ENCODE measurements around the gene RTL10. TPM values are rescaled to one million over a fixed set of nuclear protein-coding genes. Genes with fewer than 3 reads are reported as not detected.

The RTL10 gene
- total and polyA plus RNA-seq, 2 donors (not counting 1 experiment from before 2014, with no cell fraction given), result 6.4 to 15.2 TPM

GRCh38 chr22:19903031-19903430 is 48.4 kb upstream of the RTL10 start:
- ATAC-seq (ENCODE audit: low read depth), result no peak
- CTCF ChIA-PET, result interaction anchor here (0.6 to 2.3 kb wide), 5 partner anchors 10 to 172 kb away, joined by 3 to 10 read pairs (median 4); no protein-coding TSS in a partner anchor

GRCh38 chr22:19902245-19902715 is 47.6 kb upstream of the RTL10 start:
- H4K20me1 ChIP-seq (ENCODE audit: control insufficient read depth, insufficient read depth, low read length, poor library complexity, severe bottlenecking), result no peaks in the 10 kb centered on the region
- peaks cover 0 to 2% of the 10 kb centered on the region in 2 experiments for H3K36me3 ChIP-seq (replicated peaks in 1 of 2; ENCODE audit: control extremely low read depth in 1 of 2, control insufficient read depth in 1 of 2, extremely low read depth in 1 of 2, insufficient read depth in 2 of 2, low read length in 1 of 2)
- H3K9me3 ChIP-seq (ENCODE audit: control extremely low read depth in 1 of 3, control insufficient read depth in 2 of 3, insufficient read depth in 1 of 3, low read length in 2 of 3), result no peaks in the 10 kb centered on the region
- Mint-ChIP-seq H3K4me1 (no peaks in the 10 kb centered on the region), H3K4me3 (no peak overlapping the region), H3K27ac (no peak overlapping the region), H3K9me3 (ENCODE audit: insufficient read depth) (no peaks in the 10 kb centered on the region), H3K27me3 (no peaks in the 10 kb centered on the region)
- no peaks in the 10 kb centered on the region for H3K4me1 ChIP-seq (ENCODE audit: control insufficient read depth in 2 of 2, insufficient read depth in 2 of 2, low read length in 2 of 2)
- no peak overlapping the region for H2AFZ ChIP-seq (ENCODE audit: insufficient read depth, low read depth, low read length, poor library complexity, severe bottlenecking)
- intact Hi-C loops (cut with micrococcal nuclease), result no loop called here
- TF ChIP-seq CTCF (IDR thresholded peaks at IDR 0.05) (no peak), EZH2 (IDR thresholded peaks at IDR 0.05; ENCODE audit: borderline replicate concordance, insufficient read depth, low read depth, low read length, poor library complexity, severe bottlenecking) (no peak)
- 39% methylated on average over 7 of the region's 7 CpGs for WGBS (ENCODE audit: insufficient coverage)
- DNase-seq (no peak), ATAC-seq (ENCODE audit: low read depth) (no peak)
- H3K9ac ChIP-seq (ENCODE audit: low read length), result no peak overlapping the region
- H3K27ac ChIP-seq (ENCODE audit: low read length in 2 of 2), result no peak overlapping the region
- H3K4me2 ChIP-seq (replicated peaks; ENCODE audit: low read depth, low read length, poor library complexity, severe bottlenecking), result no peak overlapping the region
- no peaks in the 10 kb centered on the region for H3K79me2 ChIP-seq (ENCODE audit: control insufficient read depth, insufficient read depth, low read length)
- no peak overlapping the region for H3K4me3 ChIP-seq (ENCODE audit: control extremely low read depth in 1 of 5, extremely low read depth in 1 of 5, insufficient read depth in 1 of 5, low read depth in 2 of 5, low read length in 4 of 5)
- ChIA-PET CTCF (interaction anchor here (0.6 to 2.1 kb wide), 3 partner anchors 11 to 172 kb away, joined by 3 to 6 read pairs (median 4); no protein-coding TSS in a partner anchor), POLR2A (no interaction called here)
- no peaks in the 10 kb centered on the region for H3K27me3 ChIP-seq (replicated peaks in 1 of 4; ENCODE audit: control extremely low read depth in 1 of 4, control insufficient read depth in 3 of 4, insufficient read depth in 4 of 4, low read length in 3 of 4)

More at GRCh38 chr22:19903031-19903430, 48.4 kb upstream of the RTL10 start:
- H3K9me3 Mint-ChIP-seq (ENCODE audit: insufficient read depth), result no peaks in the 10 kb centered on the region
- Histone ChIP-seq H3K79me2 (ENCODE audit: control insufficient read depth, insufficient read depth, low read length) (no peaks in the 10 kb centered on the region), H2AFZ (ENCODE audit: insufficient read depth, low read depth, low read length, poor library complexity, severe bottlenecking) (no peak overlapping the region), H3K4me2 (replicated peaks; ENCODE audit: low read depth, low read length, poor library complexity, severe bottlenecking) (no peak overlapping the region), H3K9me3 (ENCODE audit: control extremely low read depth in 1 of 3, control insufficient read depth in 2 of 3, insufficient read depth in 1 of 3, low read length in 2 of 3) (no peaks in the 10 kb centered on the region), H3K27me3 (replicated peaks in 1 of 4; ENCODE audit: control extremely low read depth in 1 of 4, control insufficient read depth in 3 of 4, insufficient read depth in 4 of 4, low read length in 3 of 4) (no peaks in the 10 kb centered on the region), H4K20me1 (ENCODE audit: control insufficient read depth, insufficient read depth, low read length, poor library complexity, severe bottlenecking) (no peaks in the 10 kb centered on the region), H3K4me3 (ENCODE audit: control extremely low read depth in 1 of 5, extremely low read depth in 1 of 5, insufficient read depth in 1 of 5, low read depth in 2 of 5, low read length in 4 of 5) (no peak overlapping the region), H3K27ac (ENCODE audit: low read length in 2 of 2) (no peak overlapping the region), H3K9ac (ENCODE audit: low read length) (no peak overlapping the region), H3K4me1 (ENCODE audit: control insufficient read depth in 2 of 2, insufficient read depth in 2 of 2, low read length in 2 of 2) (no peaks in the 10 kb centered on the region), H3K36me3 (replicated peaks in 1 of 2; ENCODE audit: control extremely low read depth in 1 of 2, control insufficient read depth in 1 of 2, extremely low read depth in 1 of 2, insufficient read depth in 2 of 2, low read length in 1 of 2) (peaks cover 0 to 2% of the 10 kb centered on the region in 2 experiments)
- POLR2A ChIA-PET, result no interaction called here
- no peaks in the 10 kb centered on the region for H3K4me1 Mint-ChIP-seq
- no peak overlapping the region for H3K27ac Mint-ChIP-seq
- DNase-seq, result no peak
- no peak overlapping the region for H3K4me3 Mint-ChIP-seq
- intact Hi-C loops (cut with micrococcal nuclease), result no loop called here
- no peak for TF ChIP-seq CTCF (IDR thresholded peaks at IDR 0.05)
- no peak for TF ChIP-seq EZH2 (IDR thresholded peaks at IDR 0.05; ENCODE audit: borderline replicate concordance, insufficient read depth, low read depth, low read length, poor library complexity, severe bottlenecking)
- WGBS (ENCODE audit: insufficient coverage), result over 99% methylated on average over 9 of the region's 9 CpGs
- no peaks in the 10 kb centered on the region for H3K27me3 Mint-ChIP-seq

All from B cell (primary cell).